H9 (cell line): ENCODE results near the gene TPTE2. TPM values are rescaled to one million over a fixed set of nuclear protein-coding genes. Genes with fewer than 3 reads are reported as not detected.

Experiments
- DNase-seq: peaks from one replicate; pipeline ENCODE4 v3.0.0-alpha.2; 2017
- H2AFZ ChIP-seq: one replicate; pipeline ENCODE4 v1.6.1; 2013; ENCODE audit warnings: mild to moderate bottlenecking, low read length, control low read depth, moderate library complexity
- H2AK5ac ChIP-seq: 2 replicates; pipeline ENCODE4 v1.6.1; 2013; ENCODE audit warnings: low read length, control low read depth, mixed read lengths; ENCODE audit not compliant: insufficient read length
- H2BK120ac ChIP-seq: one replicate; pipeline ENCODE4 v1.6.1; 2013; ENCODE audit warnings: low read depth, mild to moderate bottlenecking, low read length, control low read depth, inconsistent platforms; ENCODE audit not compliant: poor library complexity, severe bottlenecking
- H2BK12ac ChIP-seq: 2 replicates; pipeline ENCODE4 v1.6.1; 2013; ENCODE audit warnings: low read length, control low read depth, mixed read lengths, low read depth; ENCODE audit not compliant: insufficient read length
- H2BK15ac ChIP-seq: 2 replicates; pipeline ENCODE4 v1.6.1; 2013; ENCODE audit warnings: low read depth, low read length, control low read depth
- H2BK20ac ChIP-seq: one replicate; pipeline ENCODE4 v1.6.1; 2013; ENCODE audit warnings: low read depth, mild to moderate bottlenecking, low read length, control low read depth, inconsistent platforms; ENCODE audit not compliant: poor library complexity, severe bottlenecking
- H2BK5ac ChIP-seq: 2 replicates; pipeline ENCODE4 v1.6.1; 2013; ENCODE audit warnings: low read length, control low read depth, mixed read lengths; ENCODE audit not compliant: insufficient read length
- H3K14ac ChIP-seq: 2 replicates; pipeline ENCODE4 v1.6.1; 2013; ENCODE audit warnings: low read length, control low read depth; ENCODE audit not compliant: insufficient read depth
- H3K18ac ChIP-seq: 2 replicates; pipeline ENCODE4 v1.6.1; 2013; ENCODE audit warnings: low read depth, mild to moderate bottlenecking, mixed read lengths, low read length, control low read depth; ENCODE audit not compliant: insufficient read length
- H3K23ac ChIP-seq: 2 replicates; pipeline ENCODE4 v1.6.1; 2013; ENCODE audit warnings: low read length, control low read depth, mixed read lengths, low read depth; ENCODE audit not compliant: insufficient read length
- H3K23me2 ChIP-seq: 2 replicates; pipeline ENCODE4 v1.6.1; 2013; ENCODE audit warnings: low read depth, mild to moderate bottlenecking, mixed read lengths, low read length, control low read depth; ENCODE audit not compliant: insufficient read length, poor library complexity, severe bottlenecking
- H3K27ac ChIP-seq: 2 replicates; pipeline ENCODE4 v1.5.1; 2013; ENCODE audit warnings: low read length, control low read depth, mixed read lengths, low read depth; ENCODE audit not compliant: insufficient read length
- H3K27me3 ChIP-seq: 2 replicates; pipeline ENCODE4 v1.6.1; 2013; ENCODE audit warnings: low read length, control low read depth, inconsistent platforms; ENCODE audit not compliant: insufficient read depth
- H3K4ac ChIP-seq: 2 replicates; pipeline ENCODE4 v1.6.1; 2013; ENCODE audit warnings: low read depth, mild to moderate bottlenecking, control low read depth, inconsistent platforms, low read length, moderate library complexity
- H3K4me1 ChIP-seq: 2 replicates; pipeline ENCODE4 v1.6.1; 2013; ENCODE audit warnings: low read length, control low read depth, inconsistent platforms; ENCODE audit not compliant: insufficient read depth
- H3K4me2 ChIP-seq: 2 replicates; pipeline ENCODE4 v1.6.1; 2013; ENCODE audit warnings: low read length, control low read depth, mixed read lengths; ENCODE audit not compliant: insufficient read length, insufficient read depth
- H3K56ac ChIP-seq: 2 replicates; pipeline ENCODE4 v1.6.1; 2013; ENCODE audit warnings: low read depth, mild to moderate bottlenecking, mixed read lengths, low read length, control low read depth; ENCODE audit not compliant: insufficient read length
- H3K79me1 ChIP-seq: 2 replicates; pipeline ENCODE4 v1.6.1; 2013; ENCODE audit warnings: low read depth, mild to moderate bottlenecking, moderate library complexity, low read length, control low read depth, inconsistent platforms; ENCODE audit not compliant: insufficient read depth, poor library complexity, severe bottlenecking
- H3K79me2 ChIP-seq: 2 replicates; pipeline ENCODE4 v1.6.1; 2013; ENCODE audit warnings: low read length, control low read depth, inconsistent platforms; ENCODE audit not compliant: insufficient read depth
- H3K9ac ChIP-seq: 2 replicates; pipeline ENCODE4 v1.6.1; 2013; ENCODE audit warnings: low read length, control low read depth, mixed read lengths; ENCODE audit not compliant: insufficient read length; ENCODE audit errors: extremely low read depth
- H3K9me3 ChIP-seq: one replicate; pipeline ENCODE4 v1.6.1; 2013; ENCODE audit warnings: low read depth, low read length, inconsistent platforms; ENCODE audit not compliant: control insufficient read depth
- H3T11ph ChIP-seq: one replicate; pipeline ENCODE4 v1.6.1; 2013; ENCODE audit warnings: mild to moderate bottlenecking, low read length, control low read depth, inconsistent platforms
- H4K20me1 ChIP-seq: one replicate; pipeline ENCODE4 v1.6.1; 2013; ENCODE audit not compliant: control insufficient read depth, insufficient read length, insufficient read depth
- H4K5ac ChIP-seq: 2 replicates; pipeline ENCODE4 v1.6.1; 2013; ENCODE audit warnings: low read depth, mild to moderate bottlenecking, mixed read lengths, low read length, control low read depth; ENCODE audit not compliant: insufficient read length
- H4K8ac ChIP-seq: replicated peaks from 2 replicates; pipeline ENCODE4 v1.6.1; 2013; ENCODE audit warnings: low read length, control low read depth, mixed read lengths, low read depth; ENCODE audit not compliant: insufficient read length
- H4K91ac ChIP-seq: 2 replicates; pipeline ENCODE4 v1.6.1; 2013; ENCODE audit warnings: low read depth, mild to moderate bottlenecking, moderate library complexity, mixed read lengths, low read length, control low read depth; ENCODE audit not compliant: insufficient read length
- H3K27ac Mint-ChIP-seq, 3 experiments: 2 replicates in 2 of 3; 3 replicates in 1 of 3; pipeline ENCODE4 v1.8.0; 2020 to 2021; ENCODE audit warnings: mixed read lengths in 3 of 3, mild to moderate bottlenecking in 1 of 3, moderate library complexity in 1 of 3
- H3K27me3 Mint-ChIP-seq: 2 replicates; pipeline ENCODE4 v1.8.0; 2021; ENCODE audit warnings: low read depth, mild to moderate bottlenecking, moderate library complexity, mixed read lengths
- H3K36me3 Mint-ChIP-seq, 3 experiments: 2 replicates in 2 of 3; 3 replicates in 1 of 3; pipeline ENCODE4 v1.8.0; 2020 to 2021; ENCODE audit warnings: low read depth in 3 of 3, mixed read lengths in 3 of 3; ENCODE audit not compliant: insufficient read depth in 1 of 3
- H3K4me1 Mint-ChIP-seq, 2 experiments: 2 replicates each; pipeline ENCODE4 v1.8.0; 2020; ENCODE audit warnings: mixed read lengths in 2 of 2
- H3K4me3 Mint-ChIP-seq, 2 experiments: 2 replicates in 1 of 2; 3 replicates in 1 of 2; pipeline ENCODE4 v1.8.0; 2020 to 2021; ENCODE audit warnings: mild to moderate bottlenecking in 2 of 2, mixed read lengths in 2 of 2, moderate library complexity in 1 of 2
- H3K9me3 Mint-ChIP-seq, 2 experiments: 2 replicates in 1 of 2; 3 replicates in 1 of 2; pipeline ENCODE4 v1.8.0; 2020; ENCODE audit warnings: mild to moderate bottlenecking in 2 of 2, mixed read lengths in 2 of 2, moderate library complexity in 1 of 2
- WGBS: extraction: QIAGEN DNeasy Blood & Tissue Kit; methylation state at CpG from one replicate; pipeline ENCODE4 v1.1.7; 2013; ENCODE audit warnings: missing lambda C conversion rate, low lambda C conversion rate, mixed read lengths; ENCODE audit not compliant: insufficient read length; ENCODE audit errors: extremely low coverage; 5-methylcytosine and 5-hydroxymethylcytosine counted together
- total RNA-seq: library from RNA; stranded (reverse); gene quantifications from 2 replicates; pipeline ENCODE4 v1.2.1, GENCODE V29; 2021
- TF ChIP-seq, protein P1 (sequence below): fragments of 200-600 bp; sonication (generic); conservative IDR thresholded peaks from 3 replicates; pipeline ENCODE4 v1.8.0; 2021; ENCODE audit warnings: antibody characterized with exemption, mild to moderate bottlenecking

The TPTE2 gene
- total RNA-seq, 1 experiment from 2014 or later, result not detected

DNA sequence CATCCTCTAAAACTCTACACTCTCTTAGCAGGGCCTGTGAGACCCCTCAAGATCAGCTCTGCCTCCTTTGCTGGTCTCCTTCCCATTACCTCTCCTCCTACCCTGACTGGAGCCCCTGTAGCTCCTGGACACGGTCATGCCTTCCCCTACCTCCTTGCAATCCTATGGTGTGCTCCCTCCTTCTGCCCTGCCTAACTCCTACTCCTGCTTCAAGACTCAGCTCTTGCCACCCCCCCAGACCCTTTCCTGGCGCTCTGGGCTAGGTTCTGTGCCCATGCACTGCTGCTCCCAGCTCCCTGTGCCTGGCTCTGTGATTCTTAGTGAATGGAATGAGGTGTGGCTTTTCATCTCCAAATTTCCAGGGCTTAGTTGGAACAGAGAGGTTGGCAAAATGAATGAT, 28.0 kb upstream of the TPTE2 start:
- no CpG with 5 or more reads among the region's 2 CpGs for WGBS
- H2BK20ac ChIP-seq, result no peak overlapping the region
- H3T11ph ChIP-seq, result no peak overlapping the region
- no peaks in the 10 kb centered on the region for H3K23me2 ChIP-seq
- Mint-ChIP-seq H3K36me3 (peaks cover 0 to 14% (median 0%) of the 10 kb centered on the region in 3 experiments; a peak in 3 of 7 replicates), H3K4me1 (no peaks in the 10 kb centered on the region), H3K9me3 (peaks cover 77 to 86% of the 10 kb centered on the region in 2 experiments), H3K4me3 (no peak overlapping the region; a peak in 1 of 5 replicates), H3K27me3 (peaks cover 2% of the 10 kb centered on the region; the same call in 1 of the 2 replicates), H3K27ac (no peak overlapping the region)
- H3K18ac ChIP-seq, result no peak overlapping the region
- H2BK5ac ChIP-seq, result no peak overlapping the region
- H3K4ac ChIP-seq, result no peak overlapping the region
- no peak overlapping the region for H2BK120ac ChIP-seq
- no peak overlapping the region for H4K8ac ChIP-seq
- H3K27ac ChIP-seq, result no peak overlapping the region
- no peaks in the 10 kb centered on the region for H4K20me1 ChIP-seq
- H3K9ac ChIP-seq, result no peak overlapping the region
- H2AFZ ChIP-seq, result no peak overlapping the region
- no peak overlapping the region for H3K56ac ChIP-seq
- DNase-seq, result no peak
- H2BK12ac ChIP-seq, result no peak overlapping the region
- no peaks in the 10 kb centered on the region for H3K79me2 ChIP-seq
- TF ChIP-seq, protein P1, sequence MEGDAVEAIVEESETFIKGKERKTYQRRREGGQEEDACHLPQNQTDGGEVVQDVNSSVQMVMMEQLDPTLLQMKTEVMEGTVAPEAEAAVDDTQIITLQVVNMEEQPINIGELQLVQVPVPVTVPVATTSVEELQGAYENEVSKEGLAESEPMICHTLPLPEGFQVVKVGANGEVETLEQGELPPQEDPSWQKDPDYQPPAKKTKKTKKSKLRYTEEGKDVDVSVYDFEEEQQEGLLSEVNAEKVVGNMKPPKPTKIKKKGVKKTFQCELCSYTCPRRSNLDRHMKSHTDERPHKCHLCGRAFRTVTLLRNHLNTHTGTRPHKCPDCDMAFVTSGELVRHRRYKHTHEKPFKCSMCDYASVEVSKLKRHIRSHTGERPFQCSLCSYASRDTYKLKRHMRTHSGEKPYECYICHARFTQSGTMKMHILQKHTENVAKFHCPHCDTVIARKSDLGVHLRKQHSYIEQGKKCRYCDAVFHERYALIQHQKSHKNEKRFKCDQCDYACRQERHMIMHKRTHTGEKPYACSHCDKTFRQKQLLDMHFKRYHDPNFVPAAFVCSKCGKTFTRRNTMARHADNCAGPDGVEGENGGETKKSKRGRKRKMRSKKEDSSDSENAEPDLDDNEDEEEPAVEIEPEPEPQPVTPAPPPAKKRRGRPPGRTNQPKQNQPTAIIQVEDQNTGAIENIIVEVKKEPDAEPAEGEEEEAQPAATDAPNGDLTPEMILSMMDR, result no peak
- H4K91ac ChIP-seq, result no peak overlapping the region
- no peak overlapping the region for H3K14ac ChIP-seq
- no peak overlapping the region for H4K5ac ChIP-seq
- H2AK5ac ChIP-seq, result no peak overlapping the region
- no peak overlapping the region for H2BK15ac ChIP-seq
- H3K9me3 ChIP-seq, result peaks cover 28% of the 10 kb centered on the region
- no peak overlapping the region for H3K4me2 ChIP-seq
- no peaks in the 10 kb centered on the region for H3K79me1 ChIP-seq
- no peaks in the 10 kb centered on the region for H3K4me1 ChIP-seq
- H3K27me3 ChIP-seq, result no peaks in the 10 kb centered on the region
- H3K23ac ChIP-seq, result no peak overlapping the region
